Stimulated activated CD8-positive, alpha-beta memory T cell treated with anti-CD3 and anti-CD28 coated beads, Interleukin-7, amount 100 ng/mL, for 24 hours (primary cell): ENCODE data around the gene MYCN.
"Not testable (repeated sequence)": the region's sequence is repeated elsewhere in the genome, so short reads cannot be mapped to it uniquely, and the experiment has no call there.

Experiments used
- DNase-seq: peaks from one replicate; pipeline ENCODE4 v3.0.0-alpha.2; 2020; ENCODE audit warnings: low read depth

The MYCN gene

DNA sequence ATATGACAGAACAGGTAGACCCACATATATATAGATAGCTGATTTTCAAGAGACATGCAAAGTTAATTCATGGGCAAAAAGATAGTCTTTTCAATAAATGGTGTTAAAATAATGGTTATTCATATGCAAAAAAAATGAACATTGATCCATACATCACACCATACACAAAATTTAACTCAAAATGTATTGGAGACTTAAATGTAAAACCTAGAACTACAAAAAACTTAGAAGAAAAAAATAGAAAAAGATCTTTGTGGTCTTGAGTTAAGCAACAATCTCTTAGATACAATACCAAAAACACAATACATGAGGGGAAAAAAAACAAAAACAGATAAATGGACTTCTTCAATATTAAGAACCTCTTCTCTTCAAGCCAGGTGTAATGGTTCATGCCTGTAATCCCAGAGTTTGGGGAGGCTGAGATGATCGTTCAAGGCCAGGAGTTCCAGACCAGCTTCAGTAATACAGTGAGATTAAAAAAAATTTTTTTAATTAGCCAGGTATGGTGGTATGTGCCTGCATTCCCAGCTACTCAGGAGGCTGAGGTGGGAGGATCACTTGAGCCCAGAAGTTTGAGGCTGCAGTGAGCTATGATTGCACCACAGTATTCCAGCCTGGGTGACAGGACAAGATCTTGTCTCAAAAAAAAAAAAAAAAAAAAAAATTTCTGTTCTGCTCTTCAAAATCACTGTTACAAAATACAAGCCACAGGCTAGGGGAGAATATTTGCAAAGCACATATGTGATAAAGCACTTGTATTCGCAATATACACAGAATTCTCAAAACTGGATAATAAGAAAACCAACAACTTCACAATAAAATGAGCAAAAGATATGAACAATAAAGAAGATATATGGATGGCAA is 32.7 kb upstream of the MYCN start:
- no peak for DNase-seq

- DNase-seq: no peak
Observed at GRCh38 chr2:15908371-15908770, 32.0 kb upstream of the MYCN start.

DNA sequence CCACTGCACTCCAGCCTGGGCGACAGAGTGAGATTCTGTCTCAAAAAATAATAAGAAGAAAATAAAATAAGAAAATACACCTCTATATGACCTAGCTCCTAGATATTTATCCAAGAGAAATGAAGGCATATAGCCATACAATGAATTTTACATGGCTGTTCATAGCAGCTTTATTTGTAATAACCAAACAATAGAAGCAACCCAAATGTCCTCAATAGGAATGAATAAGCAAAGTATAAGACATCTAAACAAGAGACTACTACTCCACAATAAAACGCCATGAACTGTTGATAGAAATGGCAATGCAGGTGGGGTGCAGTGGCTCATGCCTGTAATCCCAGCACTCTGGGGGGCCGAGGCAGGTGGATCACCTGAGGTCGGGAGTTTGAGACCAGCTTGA is 31.2 kb upstream of the MYCN start:
- DNase-seq: no peak

GRCh38 chr2:15909736-15910135 is 30.6 kb upstream of the MYCN start:
- no peak for DNase-seq

DNA sequence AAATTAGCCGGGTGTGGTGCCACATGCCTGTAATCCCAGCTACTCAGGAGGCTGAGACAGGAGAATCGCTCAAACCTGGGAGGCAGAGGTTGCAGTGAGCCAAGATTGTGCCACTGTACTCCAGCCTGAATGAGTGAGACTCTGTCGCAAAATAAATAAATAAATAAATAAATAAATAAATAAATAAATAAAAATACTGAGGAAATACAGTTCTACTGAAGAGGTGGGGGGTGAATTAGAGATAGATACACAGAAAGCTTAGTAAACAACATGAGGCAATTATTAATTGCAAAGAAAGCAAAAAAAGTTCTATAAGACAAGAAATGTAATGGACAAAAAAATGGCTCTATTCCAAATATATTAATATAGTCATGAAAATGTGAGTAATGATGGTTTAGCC is 29.1 kb upstream of the MYCN start:
- not testable (repeated sequence) for DNase-seq

- no peak for DNase-seq
Observed at GRCh38 chr2:15911686-15912085, 28.7 kb upstream of the MYCN start.

- DNase-seq: no peak
Observed at GRCh38 chr2:15912203-15912602, 28.1 kb upstream of the MYCN start.

- DNase-seq: no peak
Observed at GRCh38 chr2:15913146-15913545, 27.2 kb upstream of the MYCN start.

- DNase-seq: no peak
Observed at GRCh38 chr2:15914596-15915385, 25.6 kb upstream of the MYCN start.

DNA sequence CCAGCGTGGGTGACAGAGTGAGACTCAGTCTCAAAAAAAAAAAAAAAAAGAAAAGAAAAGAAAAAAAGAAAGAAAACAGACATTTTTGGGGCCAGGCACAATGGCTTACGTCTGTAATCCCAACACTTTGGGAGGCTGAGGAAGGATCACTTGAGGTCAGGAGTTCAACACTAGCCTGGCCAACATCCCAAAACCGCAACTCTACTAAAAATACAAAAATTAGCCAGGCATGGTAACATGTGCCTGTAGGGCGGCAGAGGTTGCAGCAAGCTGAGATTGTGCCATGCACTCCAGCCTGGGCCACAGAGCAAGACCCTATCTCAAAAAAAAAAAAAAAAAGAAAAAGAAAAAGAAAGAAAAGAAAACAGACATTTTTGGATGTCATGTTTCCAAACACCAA is 24.8 kb upstream of the MYCN start:
- not testable (repeated sequence) for DNase-seq

- DNase-seq: no peak
Observed at GRCh38 chr2:15916336-15916735, 24.0 kb upstream of the MYCN start.

GRCh38 chr2:15918761-15919356 is 21.5 kb upstream of the MYCN start:
- no peak for DNase-seq

DNA sequence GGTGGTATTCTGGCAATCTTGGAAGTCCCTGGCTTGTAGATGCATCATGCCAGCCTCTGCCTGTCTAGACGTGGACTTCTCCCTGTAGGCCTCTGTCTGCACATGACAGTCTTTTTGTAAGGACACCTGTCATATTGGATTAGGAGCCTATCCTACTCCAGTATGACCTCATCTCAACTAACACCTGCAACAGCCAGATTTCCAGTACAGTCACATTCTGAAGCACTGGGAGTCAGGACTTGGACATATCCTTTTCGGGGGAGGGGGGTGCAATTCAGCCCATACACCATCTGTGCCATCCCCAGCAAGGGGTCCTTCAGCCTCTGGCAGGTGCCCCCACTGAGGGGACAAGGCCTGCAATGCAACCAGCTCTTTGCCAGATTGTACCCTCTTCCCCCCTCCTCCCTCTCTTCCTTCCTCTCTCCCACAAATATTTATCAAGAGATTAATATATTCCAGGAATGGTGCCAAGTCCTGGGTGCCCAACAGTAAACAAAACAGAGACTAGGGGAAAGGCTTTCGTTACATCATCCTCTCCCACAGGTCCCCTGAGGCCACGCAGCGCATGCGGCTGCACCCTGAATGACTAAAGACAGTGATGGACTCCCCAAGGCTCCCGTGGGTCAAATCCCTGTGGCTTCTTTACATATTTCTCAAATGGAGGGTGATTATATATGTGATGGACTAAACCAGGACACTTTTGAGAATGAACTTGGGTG is 20.5 kb upstream of the MYCN start:
- no peak for DNase-seq

GRCh38 chr2:15920696-15921095 is 19.7 kb upstream of the MYCN start:
- no peak for DNase-seq

- DNase-seq: no peak
Observed at GRCh38 chr2:15923597-15923996, 16.8 kb upstream of the MYCN start.

GRCh38 chr2:15925819-15926218 is 14.5 kb upstream of the MYCN start:
- no peak for DNase-seq

DNA sequence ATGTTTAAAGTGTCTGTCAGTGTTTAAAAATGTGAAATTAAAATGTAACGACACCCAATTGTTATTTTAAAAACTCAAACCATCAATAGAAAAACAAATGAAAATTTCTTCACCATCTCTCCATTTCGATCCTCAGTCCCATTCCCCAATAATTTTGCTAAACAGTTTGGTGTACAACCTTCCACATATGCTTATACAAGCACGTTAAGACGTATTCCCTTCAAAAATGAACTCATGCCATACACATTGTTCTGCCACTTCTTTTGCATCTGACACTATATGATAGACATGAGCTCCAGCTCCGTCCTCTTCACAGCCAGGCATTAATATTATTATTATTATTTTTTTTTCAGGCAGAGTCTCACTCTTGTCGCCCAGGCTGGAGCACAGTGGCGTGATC is 14.1 kb upstream of the MYCN start:
- no peak for DNase-seq

GRCh38 chr2:15927551-15928218 is 12.7 kb upstream of the MYCN start:
- DNase-seq: no peak

- DNase-seq: not testable (repeated sequence)
Observed at GRCh38 chr2:15929008-15929407, 11.3 kb upstream of the MYCN start.

- DNase-seq: no peak
Observed at GRCh38 chr2:15929861-15930260, 10.5 kb upstream of the MYCN start.

GRCh38 chr2:15930589-15931318 is 9.6 kb upstream of the MYCN start:
- DNase-seq: no peak
